ENCODE measurements around the gene MKX.

The MKX gene

DNA sequence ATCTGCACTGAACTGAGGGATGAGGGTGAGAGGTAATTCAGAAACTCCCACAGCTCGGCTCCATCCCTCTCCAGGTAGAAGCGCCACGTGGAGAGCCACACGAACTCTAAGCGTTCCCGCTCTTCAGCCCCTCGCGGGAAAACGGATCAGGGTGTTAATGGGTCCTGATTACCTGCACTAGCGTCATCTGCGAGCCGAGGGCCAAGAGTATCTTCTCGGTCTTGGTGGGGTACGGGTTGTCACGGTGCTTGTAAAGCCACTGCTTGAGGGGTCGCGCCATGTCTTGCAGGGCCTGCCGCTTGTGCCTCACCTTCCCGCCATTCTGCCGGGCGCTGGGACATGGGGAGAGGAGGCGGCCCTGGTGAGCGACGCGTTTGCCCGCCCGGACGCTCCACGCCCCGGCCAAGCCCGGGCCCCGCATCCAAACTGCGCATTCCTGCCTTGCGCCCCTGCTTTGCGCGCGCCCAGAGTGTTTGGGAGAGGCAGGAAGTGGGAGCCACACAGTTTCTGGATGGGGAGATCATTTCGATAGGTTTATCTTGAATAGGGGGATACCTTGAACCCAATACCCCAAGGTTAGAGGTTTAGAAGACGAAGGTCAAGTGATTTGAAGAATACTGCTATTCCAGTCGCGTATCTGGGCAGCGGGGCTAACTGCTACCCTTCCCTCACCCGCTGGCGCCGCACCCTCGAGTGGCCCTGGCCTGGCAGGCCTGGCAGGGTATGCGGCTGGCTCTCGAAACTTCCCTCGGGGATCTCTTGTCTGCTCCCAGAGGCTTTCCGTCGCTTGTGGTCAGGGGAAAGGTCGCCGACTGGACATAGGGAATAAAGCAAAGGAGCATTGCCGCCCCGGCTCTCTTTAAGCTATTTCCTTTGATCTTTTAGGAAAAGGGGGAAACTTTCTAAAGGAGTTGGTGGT is 4.2 kb downstream of the MKX start:
- no peak for DNase-seq

DNA sequence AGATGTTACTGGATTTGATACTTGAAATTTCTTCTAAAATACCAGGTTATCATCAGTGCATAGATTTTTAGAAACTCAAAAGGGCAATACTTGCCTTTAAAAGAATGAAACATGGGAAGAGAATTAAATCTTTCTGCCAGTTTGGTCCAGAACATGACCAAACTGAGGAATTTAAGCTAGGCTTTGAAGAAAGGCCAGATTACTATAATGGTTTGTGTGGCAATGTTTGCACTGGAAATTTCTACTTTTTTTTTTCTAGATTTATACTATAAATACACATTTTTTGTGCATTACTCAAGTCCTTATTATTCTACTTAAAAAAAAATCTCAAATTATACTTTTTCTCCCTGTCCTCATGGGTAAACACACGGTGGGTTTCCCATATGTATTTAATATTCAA is 9.2 kb downstream of the MKX start:
- DNase-seq = no peak

DNA sequence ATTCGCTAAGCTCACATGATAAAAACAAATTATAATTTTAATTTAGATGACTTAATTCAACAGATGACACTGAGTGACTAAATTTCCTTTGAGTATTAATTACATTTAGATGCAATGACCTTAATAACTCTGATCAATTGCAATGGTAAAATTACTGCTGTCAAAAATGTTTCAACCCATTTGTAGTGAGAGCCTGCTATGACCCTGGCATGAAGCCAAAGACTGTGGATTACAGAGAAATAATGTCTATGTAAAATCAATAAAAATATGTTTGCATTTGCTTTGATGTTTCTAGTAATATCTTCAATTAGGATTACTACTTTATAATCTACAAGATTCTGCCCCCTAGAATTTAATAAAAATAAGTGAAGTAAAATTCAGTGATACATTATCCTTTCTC is 15.6 kb downstream of the MKX start:
- no peak for DNase-seq

DNA sequence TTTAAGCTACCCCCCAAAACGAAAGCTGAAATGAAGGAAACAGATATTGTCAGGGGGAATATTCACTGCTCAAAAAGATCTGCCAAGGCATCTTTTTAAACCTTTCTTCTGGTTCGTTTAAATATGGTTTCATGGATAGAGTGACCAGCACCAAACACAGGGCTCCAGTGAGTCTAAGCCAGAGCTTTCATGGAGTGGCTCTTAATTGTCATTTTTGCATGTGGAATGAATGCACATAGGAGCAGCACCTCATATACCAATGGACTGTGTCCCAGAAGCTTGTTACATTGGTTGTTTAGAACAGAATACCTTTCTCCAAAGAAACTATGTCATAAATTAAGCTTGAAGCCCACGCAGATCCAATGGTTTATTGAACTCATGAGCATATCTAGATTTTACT is 17.3 kb downstream of the MKX start:
- no peak for DNase-seq

DNA sequence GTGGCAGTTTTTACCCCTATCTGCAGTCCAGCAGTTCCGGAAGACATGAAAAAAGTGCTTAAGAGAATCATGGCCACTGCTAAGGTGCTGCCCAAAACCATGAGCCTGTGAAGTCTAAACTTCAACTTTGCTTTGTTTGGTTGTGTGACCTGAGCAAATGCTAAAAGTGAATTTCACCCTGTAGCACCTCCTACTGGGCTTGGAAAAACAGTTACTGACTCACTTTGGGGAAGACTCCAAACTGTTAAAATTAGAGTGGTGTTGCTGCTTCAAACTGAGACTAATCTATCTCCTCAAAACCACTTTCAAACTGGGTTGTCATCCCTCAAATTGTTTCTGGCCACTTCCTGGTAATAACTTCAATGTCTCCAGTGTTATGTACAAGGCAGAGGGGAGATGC is 21.3 kb downstream of the MKX start:
- DNase-seq = no peak

DNA sequence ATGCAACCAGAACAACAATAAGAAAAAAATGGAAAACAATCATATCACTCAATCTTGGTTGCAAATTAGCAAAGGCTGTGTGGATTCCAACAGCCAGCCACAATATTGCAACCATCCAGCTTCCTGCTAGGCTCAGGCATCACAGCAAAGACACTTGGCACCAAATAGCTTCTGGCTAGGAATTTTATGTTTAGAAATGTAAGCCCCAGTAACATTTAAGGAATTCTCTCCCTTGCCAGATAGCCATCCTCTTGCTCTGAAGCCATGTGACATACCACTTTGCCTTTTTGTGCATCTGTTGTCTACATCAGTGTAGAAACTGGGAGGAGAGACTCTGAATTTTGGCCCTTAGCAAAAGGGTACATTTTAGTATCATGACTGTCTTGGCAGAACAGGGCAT is 22.2 kb downstream of the MKX start:
- DNase-seq = no peak

DNA sequence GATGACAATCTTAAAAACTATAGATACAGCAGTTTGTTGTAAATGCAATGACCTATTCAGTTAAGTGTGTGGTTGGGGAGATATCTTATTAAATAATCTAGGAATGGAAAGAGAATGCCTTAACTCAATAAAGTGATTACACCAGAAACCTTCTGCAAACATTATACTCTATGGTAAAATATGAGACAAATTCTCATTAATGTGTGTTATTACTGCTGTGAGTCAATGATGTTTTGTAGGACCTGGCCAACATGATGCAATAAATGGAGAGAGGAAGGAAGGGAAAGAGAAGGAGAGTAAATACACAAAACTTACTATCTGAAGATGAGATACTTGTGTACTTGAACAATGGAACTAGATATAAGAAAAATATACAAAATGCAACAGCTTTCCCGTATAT is 25.1 kb downstream of the MKX start:
- no peak for DNase-seq

DNA sequence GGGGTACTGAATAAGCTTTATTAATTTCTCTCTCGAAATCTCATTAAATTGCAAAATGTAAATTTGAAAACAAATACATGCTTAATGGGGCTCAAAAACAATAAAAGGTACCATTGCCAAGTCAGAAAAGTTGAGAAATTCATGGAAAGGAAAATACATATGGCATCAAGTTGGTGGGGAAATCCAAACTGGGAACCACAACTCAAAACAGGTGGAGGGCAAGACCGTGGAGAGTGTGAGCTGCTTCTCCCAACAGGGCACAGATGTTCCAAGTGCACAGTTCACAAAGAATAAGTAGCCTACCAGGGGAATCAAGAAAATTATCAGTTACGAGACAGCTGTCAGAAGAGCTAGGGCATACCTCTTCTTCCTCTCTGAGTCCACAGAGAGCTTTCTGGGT is 26.6 kb downstream of the MKX start:
- DNase-seq = no peak

DNA sequence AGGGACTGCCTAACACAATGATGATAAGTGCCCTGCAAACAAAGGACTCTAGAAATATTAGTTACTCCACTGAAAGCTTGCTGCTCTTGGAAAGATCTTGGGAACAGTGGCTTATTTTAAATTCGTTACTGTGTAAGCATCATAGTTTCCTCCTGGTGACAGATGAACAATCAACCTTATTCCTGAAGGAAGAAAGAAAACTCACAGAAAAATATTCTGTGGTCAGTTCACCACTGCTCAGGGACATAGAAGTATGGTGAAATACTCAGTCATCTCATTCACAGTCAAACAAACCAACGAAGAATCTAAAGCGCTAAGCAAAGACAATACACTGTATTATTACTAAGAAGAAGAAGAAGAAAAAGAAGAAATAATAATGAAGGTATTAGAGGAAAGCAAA is 27.8 kb downstream of the MKX start:
- no peak for DNase-seq

DNA sequence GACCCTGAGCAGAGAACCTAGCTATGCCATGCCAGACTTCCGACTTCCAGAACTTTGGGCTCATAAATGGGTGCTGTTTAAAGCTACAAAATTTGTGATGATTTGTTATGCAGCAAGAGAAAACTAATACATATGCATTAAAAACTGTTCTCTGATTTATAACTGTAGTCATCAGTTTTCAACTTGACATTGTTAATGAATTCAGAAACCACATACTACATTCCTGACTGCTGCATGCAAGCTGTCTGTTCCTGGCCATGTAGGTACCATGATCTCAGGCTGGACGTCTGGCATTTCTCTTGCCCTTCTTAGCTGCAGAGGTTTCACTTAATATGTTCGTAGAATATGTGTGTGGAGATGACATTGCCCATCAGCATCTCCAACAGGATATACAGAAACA is 28.4 kb downstream of the MKX start:
- no peak for DNase-seq

DNA sequence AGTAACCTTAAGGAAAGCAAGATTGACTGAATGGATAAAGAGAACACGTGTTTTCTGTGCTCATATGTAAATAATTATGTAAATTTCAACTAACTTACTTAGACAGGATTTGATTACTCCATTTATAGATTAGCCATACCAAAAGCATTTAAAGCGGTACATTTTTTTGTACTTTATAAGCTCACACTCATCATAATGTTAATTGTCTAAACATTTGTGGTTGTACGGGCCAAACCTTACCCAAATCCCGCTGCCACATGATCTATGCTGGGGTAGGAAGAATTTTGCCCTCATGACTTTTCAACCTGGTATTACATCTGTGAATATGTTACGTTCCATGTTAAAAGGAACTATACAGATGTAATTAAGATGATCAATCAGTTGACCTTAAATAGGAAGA is 29.1 kb downstream of the MKX start:
- DNase-seq = no peak

DNA sequence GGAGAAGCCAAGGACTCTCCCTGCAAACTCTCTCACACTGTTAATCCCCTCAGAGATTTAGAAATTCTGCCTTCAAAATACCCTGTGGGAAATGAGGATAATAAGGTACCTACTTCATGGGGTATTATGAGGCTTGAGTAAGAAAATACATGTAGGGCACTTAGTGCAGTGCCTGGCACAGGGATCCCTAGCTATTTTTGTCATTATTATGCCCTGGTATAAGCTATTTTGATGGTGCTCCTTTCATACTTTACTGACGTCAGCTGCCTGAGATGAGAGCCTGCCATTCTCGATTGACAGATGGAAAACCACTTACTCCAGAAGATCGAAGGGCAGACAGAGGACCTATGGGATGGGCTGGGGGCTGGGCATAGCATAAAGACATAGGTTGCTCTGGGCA is 30.1 kb downstream of the MKX start:
- DNase-seq = no peak

DNA sequence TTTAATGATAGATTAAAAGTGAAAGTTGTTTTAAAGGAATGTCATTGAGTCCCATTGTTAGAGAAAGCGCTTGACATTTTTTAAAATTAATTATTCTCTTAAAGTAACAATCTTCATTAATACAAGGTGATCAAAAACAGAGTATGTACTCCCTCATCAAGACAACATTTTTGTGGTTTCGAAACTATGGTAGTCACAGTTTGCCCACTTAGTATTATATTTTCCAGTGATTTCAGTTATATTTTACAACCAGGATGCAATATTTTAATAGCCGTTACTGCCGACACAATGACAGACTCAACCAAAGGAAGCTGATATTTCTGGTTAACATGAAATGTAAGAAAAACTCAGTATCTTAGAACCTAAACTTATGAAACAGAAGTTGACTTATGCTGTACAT is 31.3 kb downstream of the MKX start:
- no peak for DNase-seq

DNA sequence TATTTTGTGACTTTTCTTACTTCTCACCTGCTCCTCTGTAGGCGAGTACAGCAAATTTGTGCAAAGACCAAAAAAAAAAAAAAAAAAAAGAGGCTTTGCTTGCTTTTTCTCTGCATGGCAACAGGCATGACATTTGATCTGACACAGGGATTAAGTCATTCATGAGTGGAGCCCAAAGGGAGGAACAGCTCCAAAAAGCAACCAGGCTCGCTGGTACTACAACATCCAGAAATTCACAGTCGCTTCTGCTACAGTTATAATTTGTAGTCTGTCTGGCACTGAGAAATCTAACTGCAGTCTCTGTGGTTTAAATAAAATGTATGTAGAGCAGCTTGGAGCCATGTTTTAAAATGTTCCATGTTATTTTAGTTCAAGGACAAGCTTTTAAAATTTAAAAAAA is 31.7 kb downstream of the MKX start:
- DNase-seq = no peak

DNA sequence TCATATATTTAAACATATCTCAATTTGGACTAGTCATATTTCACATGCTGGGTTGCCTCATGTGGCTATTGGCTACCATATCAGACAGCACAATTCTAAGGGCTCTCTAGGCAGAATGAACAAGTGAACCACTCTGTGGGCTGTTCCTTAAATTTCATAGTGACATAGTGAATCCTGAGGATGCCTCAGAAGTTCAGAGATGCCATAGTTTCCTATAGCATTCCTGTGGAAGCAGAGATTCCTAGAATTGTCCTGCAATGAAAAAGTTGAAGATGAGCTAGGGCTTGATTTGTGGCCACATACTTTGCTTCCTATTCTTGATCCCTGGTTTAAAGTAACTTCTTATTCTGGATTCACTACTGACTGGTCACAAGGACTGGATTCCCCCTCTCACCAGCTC is 35.6 kb downstream of the MKX start:
- no peak for DNase-seq

DNA sequence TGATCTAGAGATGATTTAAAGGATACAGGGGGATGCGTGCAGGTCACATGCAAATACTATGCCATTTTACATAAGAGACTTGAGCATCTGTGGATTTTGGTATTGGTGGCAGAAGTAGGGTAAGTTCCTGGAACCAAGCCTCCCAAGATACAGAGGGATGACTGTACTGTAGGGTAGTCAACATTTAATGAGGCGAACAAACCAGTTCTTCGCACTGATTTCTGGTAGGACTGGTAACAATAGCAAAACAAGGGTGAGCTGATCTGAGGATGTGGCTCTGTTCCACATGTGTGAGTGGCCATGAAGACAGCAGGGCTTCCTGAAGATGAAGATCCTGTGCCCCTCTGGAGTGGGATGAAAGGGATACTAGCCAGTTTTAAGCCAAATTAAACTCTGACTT is 36.3 kb downstream of the MKX start:
- no peak for DNase-seq

DNA sequence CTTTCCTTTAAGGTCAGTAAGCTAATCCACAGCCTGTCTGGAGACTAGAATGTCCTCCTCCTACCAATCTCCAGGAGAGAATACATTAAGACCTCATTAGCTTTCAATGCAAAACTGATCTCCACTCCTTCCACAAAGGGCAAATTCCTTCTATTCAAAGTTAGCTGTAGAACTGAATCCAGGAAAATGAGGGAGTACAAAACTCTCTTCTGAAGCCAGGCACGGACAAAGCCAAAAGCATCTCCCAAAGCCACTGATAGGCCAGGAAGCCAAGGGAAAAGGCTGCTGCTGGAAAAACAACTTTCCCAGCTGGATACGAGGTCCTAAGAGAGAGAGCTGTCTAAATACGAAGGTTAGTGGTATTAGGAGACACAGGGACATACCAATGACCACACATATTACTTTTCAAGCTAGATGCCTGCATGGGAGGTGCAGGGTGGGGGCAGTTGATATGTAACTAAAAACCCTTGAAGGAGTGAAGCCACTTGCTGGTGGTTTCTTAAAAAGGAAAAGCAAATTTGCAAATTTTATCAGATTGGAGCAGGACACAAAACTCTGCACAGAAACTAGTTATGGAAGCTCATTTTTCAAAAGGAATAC is 43.6 kb downstream of the MKX start:
- no peak for DNase-seq

DNA sequence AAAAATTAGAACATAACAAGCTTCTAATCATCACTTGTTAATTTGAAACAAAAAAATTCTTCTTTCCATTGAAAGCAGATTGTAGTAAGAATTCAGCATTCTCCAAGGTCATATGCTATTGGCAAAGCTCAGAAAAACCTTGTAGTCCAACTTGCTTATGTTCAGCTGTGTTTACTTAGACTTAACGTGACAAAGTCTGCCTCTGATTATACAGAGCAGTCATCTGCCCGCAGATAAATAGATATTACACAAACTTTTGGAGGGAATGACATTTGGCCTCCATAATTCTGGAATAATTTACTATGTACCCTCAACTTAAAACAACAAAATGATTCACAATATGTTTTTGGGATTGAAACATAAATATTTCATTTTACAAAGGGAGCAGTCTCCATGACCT is 45.8 kb downstream of the MKX start:
- DNase-seq = no peak

DNA sequence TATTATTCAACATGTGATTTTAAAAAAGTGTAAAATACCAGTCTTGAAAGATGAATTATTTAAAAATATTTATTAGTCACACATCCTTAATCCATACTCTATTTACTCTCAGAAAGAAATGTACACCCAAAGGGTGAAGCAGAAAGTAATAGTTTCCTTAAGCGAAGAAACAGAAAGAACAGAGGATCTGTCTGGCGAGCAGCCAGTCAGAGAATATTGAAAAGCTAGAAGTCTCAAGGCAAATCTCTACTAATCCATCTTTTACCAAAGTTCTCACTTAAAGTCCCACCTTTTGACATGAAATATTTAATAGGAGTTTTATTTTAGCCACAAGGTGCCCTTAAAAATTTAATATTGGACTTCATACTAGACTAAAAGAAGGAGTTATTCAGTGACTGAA is 46.7 kb downstream of the MKX start:
- DNase-seq = no peak

DNA sequence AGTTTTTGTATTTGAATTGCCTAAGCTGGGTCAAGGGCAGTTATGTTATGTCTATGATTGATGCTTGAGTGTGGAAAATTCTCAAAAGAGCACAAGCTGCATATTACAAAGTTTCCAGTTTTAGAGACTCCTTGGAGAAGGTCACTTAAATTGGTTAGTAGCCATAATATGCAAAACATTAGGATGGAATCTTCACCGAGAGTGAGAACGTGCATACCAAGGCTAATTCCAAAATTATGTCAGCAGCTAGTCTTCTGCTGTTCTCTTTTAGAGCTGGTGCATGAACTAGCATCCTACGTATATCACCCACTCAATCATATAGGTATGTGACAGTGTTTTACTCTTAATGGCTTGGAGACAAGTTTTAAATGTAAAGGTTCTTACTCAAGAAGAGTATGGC is 49.2 kb downstream of the MKX start:
- DNase-seq = no peak

DNA sequence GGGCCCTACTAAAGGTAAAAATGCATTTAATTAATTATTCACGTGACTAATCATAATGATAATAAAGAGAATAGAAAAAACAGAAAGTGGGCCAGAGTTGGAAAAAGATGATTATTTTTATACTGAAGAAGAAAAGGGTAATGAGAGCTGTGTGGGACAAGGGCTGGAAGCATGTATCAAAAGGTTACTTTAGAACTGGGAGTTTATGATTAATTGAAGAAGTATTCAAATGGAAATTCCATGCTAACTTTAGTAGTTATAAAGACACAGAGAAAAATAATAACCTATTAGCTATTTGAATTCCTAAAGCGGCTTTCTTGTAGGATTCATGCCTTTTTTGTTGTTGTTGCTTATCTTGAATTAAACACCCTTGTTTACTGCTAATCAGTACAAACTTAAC is 49.9 kb downstream of the MKX start:
- no peak for DNase-seq

DNA sequence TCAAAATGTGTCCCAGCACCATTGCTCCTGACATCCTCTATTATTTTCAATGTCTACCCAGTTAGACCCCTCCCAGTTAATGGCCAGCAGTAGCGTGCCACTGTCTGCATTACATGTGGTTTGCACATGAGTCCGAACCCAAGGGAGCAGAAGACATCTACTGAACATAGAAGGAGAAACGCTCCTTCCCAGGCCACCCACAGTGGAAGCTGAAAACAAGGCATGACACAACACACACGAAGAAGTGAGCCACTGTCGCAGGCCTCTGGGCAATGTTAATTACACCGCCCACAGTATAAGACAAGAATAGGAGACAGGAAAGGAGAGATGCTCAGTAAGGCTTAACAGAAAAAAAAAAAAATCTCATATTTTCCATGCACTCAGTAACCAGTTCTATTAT is 50.5 kb downstream of the MKX start:
- no peak for DNase-seq

DNA sequence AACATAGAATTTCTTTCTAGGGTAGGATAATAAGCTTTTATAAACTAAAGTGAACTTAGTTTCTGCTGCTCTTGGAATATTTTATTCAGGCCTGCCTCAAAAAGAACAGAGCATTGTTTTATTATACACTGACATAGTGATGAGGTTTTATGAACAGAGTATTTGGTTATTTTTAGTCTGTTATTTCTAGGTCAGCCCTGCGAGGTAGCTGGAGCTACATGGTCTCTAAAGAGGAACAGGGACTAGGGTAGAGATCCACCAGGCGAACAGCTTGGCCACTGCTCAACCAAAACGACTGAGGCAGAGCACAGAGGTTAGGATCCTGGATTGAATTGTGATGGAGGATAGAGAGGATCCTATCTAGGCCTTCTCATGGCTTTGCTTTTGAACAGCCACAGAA is 53.0 kb downstream of the MKX start:
- DNase-seq = no peak

DNA sequence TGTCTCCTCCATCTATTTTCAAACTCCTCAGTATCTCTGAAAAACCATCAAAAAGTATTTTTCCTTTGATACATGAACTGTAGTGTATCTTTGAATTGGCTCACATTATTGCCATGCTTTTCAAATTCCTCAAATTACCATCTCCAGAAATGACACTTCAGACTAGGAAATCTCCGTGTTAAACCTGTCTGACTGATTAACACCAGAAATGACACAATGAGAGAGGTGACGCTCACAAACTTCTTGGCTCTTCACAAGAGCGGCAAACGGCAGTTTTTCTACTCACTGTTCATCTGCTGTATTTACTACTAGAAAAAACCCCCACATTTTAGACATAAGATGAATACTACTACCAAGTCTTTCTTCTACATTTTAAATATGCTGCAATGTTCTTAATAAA is 56.6 kb downstream of the MKX start:
- DNase-seq = no peak

DNA sequence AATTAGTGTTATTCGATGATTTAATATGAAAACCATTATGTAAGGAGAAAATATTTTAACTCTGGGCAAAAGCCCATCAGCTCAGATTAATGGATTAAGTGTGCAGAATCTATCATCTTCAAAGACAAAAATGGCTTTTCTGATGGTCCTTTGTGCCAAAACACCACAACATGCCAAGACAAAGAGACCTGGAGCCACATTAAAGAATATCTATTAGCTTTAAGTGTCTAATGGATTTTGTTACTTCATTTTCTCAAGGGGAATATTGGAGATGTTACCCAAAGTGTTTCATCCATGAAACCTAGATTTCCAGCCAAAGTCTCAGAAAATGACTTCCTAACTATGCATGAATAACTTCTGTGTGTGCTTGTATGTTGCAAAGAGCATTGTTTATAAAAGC is 57.3 kb downstream of the MKX start:
- no peak for DNase-seq

Measured in activated T-cell treated with anti-CD3 and anti-CD28 coated beads for 4 hours (primary cell).